ENCODE measurements around the gene SRP68. TPM values are rescaled to one million over a fixed set of nuclear protein-coding genes. Genes with fewer than 3 reads are reported as not detected.

The SRP68 gene
- polyA plus RNA-seq, 1 of the 3 experiments (the other 2 are of a cell fraction): 76.8 TPM

GRCh38 chr17:76088041-76088867 is 15.9 kb upstream of the SRP68 start:
- TF ChIP-seq CTCF (IDR thresholded peaks at IDR 0.05) (0 out of 2 replicates have a peak, but pooled peaks have one; percentile 14), GABPA (IDR thresholded peaks at IDR 0.05; ENCODE audit: low read depth) (no peak)
- Histone ChIP-seq H3K9ac (no peak overlapping the region), H3K79me2 (ENCODE audit: insufficient read depth) (no peaks in the 10 kb centered on the region), H3K4me3 (ENCODE audit: low read depth in 2 of 2, low read length in 1 of 2) (no peak overlapping the region), H3K9me3 (no peaks in the 10 kb centered on the region), H2AFZ (ENCODE audit: low read depth) (no peak overlapping the region), H3K4me1 (ENCODE audit: control insufficient read depth in 1 of 2, insufficient read depth in 2 of 2, low read depth in 1 of 2, low read length in 1 of 2) (no peaks in the 10 kb centered on the region), H3F3A (replicated peaks; ENCODE audit: insufficient read depth) (peaks cover 5% of the 10 kb centered on the region), H3K27me3 (ENCODE audit: insufficient read depth) (no peaks in the 10 kb centered on the region), H3K9me2 (no peaks in the 10 kb centered on the region), H3K27ac (ENCODE audit: low read depth in 2 of 2, low read length in 1 of 2) (no peak overlapping the region), H3K4me2 (no peak overlapping the region), H4K20me1 (ENCODE audit: insufficient read depth) (no peaks in the 10 kb centered on the region), H3K36me3 (replicated peaks in 1 of 2; ENCODE audit: control insufficient read depth in 1 of 2, insufficient read depth in 2 of 2, low read length in 1 of 2) (peaks cover 36 to 96% of the 10 kb centered on the region in 2 experiments)
- ChIA-PET POLR2A (interaction anchor here (1.4 kb wide), 1 partner anchor 8 kb away, joined by 8 read pairs; no protein-coding TSS in a partner anchor), CTCF (interaction anchor here (0.7 to 3.2 kb wide), 8 partner anchors 8 to 183 kb away, joined by 3 to 10 read pairs (median 3); partner anchors contain the start of genes GALR2, MRPL38 and ZACN)
- DNase-seq: peak; percentile 64
- 87% methylated on average over 21 of the region's 25 CpGs for WGBS (ENCODE audit: low lambda C conversion rate)

- Histone ChIP-seq H3K79me2 (ENCODE audit: insufficient read depth) (no peaks in the 10 kb centered on the region), H3K27me3 (ENCODE audit: insufficient read depth) (no peaks in the 10 kb centered on the region), H3F3A (replicated peaks; ENCODE audit: insufficient read depth) (peaks cover 5% of the 10 kb centered on the region), H3K4me1 (ENCODE audit: control insufficient read depth in 1 of 2, insufficient read depth in 2 of 2, low read depth in 1 of 2, low read length in 1 of 2) (no peaks in the 10 kb centered on the region), H3K4me2 (no peak overlapping the region), H3K9me2 (no peaks in the 10 kb centered on the region), H3K9ac (no peak overlapping the region), H3K9me3 (no peaks in the 10 kb centered on the region), H4K20me1 (ENCODE audit: insufficient read depth) (no peaks in the 10 kb centered on the region), H2AFZ (ENCODE audit: low read depth) (no peak overlapping the region), H3K36me3 (replicated peaks in 1 of 2; ENCODE audit: control insufficient read depth in 1 of 2, insufficient read depth in 2 of 2, low read length in 1 of 2) (peaks cover 33 to 93% of the 10 kb centered on the region in 2 experiments), H3K4me3 (ENCODE audit: low read depth in 2 of 2, low read length in 1 of 2) (no peak overlapping the region), H3K27ac (ENCODE audit: low read depth in 2 of 2, low read length in 1 of 2) (no peak overlapping the region)
- DNase-seq: peak; percentile 21
- POLR2A ChIA-PET: no interaction called here
- CTCF ChIA-PET: interaction anchor here (1.0 to 3.2 kb wide), 4 partner anchors 8 to 87 kb away, joined by 3 to 10 read pairs (median 4); partner anchors contain the start of genes CDK3, GALR2 and ZACN
- 91% methylated on average over 11 of the region's 11 CpGs for WGBS (ENCODE audit: low lambda C conversion rate)
- no peak for TF ChIP-seq MAX (IDR thresholded peaks at IDR 0.05; ENCODE audit: low read depth)
- no peak for TF ChIP-seq TAF1 (IDR thresholded peaks at IDR 0.05; ENCODE audit: borderline replicate concordance, low read depth, low read length)
- no peak for TF ChIP-seq GATA2 (CRISPR knock-in tag; IDR thresholded peaks at IDR 0.05)
- no peak for TF ChIP-seq POLR2AphosphoS5 (IDR thresholded peaks at IDR 0.05; ENCODE audit: low read depth, low read length)
- no peak for TF ChIP-seq YY1 (IDR thresholded peaks at IDR 0.05; ENCODE audit: low read depth)
- no peak for TF ChIP-seq USF2 (IDR thresholded peaks at IDR 0.05; ENCODE audit: borderline replicate concordance, low read depth, low read length)
- no peak for TF ChIP-seq MEF2A (IDR thresholded peaks at IDR 0.05; ENCODE audit: borderline replicate concordance, low read depth)
- no peak for TF ChIP-seq GABPA (IDR thresholded peaks at IDR 0.05; ENCODE audit: low read depth)
Measured at GRCh38 chr17:76087531-76087930, 15.2 kb upstream of the SRP68 start.
